GM19240 (cell line): Measurements from ENCODE around the gene OVCA2.

Source experiments
- DNase-seq: peaks from one replicate; pipeline ENCODE4 v3.0.0; 2011; ENCODE audit warnings: low spot score; ENCODE audit not compliant: insufficient read length

Gene OVCA2

DNA sequence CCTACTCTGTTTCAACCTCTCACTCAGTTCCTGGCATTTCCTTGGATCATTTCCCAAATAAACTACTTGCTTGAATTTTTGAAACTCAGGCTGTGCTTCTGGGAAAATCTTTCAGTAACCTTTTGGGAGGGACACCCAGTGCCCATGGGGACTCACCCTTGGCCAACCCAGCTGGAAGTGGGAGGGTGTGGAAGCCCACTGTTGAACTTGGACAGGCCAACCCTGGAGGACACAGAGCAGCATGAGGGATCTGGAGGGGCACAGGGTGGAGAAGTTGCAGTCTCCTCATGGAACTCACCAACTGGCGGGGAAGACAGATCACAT, 27.9 kb upstream of the OVCA2 start:
- no peak for DNase-seq

DNA sequence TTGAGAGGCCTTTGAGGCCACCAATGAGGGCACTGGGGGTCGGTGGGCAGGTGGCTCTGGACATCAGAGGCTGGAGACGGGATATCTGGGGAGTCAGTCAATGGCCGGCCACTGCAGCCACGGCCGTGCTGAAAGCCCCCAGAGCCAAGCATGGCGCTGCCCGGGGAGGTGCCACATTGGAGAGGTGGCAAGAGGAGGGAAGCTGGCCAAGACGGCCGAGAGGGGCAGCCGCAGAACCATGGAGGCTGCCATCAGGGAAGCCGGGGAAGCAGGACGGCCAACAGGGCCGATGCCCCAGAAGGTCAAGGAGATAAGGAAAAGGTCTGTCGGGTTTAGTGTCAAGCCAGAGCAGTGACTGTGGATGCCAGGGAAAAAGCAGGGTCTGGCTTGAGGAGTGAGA, 26.5 kb upstream of the OVCA2 start:
- DNase-seq = no peak

DNA sequence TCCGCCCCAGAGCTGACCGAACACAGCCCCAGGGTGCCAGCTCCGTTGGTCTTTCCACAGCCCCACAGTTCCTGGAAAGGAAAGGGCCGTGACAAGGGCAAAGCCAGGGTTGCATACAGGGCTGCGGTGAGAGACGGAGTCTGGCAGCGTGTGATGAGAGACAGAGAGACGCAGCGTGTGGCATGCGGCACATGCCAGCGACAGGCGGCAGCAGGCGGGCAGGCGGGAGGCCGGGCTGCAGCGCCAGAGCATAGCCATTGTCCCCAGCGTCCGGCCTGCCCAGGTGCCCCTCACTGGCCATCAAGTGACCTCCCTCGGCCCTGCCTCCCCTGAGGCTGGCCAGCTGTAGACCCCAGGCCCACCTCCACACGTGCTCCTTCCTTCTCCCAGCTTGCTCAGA, 25.3 kb upstream of the OVCA2 start:
- no peak for DNase-seq

DNA sequence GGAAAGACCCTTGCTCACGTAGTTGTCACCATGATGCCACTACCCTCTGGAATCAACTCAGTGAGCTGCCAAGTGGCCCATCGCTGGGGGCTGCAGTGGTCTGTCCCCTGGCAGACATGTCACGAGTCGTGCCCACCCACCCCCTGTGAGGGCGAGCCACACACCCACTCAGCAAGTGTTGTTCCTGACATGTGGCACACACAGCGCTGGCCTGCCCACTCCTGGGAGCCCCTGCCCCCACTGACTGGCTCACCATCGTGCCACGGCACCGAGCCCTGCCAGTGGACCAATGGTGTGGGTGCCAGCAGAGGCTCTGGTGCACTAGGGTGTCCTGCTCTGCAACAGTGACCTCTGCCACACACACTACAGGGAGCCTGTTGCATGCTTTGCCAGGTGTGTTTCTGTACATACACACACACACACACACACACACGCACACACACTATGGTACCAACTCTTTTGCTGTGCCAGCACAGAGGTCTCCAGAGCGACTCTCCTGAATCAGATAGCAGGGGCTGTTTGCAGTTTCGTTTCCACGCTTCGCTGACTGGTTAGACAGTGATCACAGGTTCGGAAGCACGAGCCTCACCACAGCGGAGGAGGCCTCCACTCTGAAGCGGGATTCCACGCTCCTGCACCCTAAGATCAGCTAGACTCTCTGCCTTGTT, 24.4 kb upstream of the OVCA2 start:
- peak; percentile 58 for DNase-seq

DNA sequence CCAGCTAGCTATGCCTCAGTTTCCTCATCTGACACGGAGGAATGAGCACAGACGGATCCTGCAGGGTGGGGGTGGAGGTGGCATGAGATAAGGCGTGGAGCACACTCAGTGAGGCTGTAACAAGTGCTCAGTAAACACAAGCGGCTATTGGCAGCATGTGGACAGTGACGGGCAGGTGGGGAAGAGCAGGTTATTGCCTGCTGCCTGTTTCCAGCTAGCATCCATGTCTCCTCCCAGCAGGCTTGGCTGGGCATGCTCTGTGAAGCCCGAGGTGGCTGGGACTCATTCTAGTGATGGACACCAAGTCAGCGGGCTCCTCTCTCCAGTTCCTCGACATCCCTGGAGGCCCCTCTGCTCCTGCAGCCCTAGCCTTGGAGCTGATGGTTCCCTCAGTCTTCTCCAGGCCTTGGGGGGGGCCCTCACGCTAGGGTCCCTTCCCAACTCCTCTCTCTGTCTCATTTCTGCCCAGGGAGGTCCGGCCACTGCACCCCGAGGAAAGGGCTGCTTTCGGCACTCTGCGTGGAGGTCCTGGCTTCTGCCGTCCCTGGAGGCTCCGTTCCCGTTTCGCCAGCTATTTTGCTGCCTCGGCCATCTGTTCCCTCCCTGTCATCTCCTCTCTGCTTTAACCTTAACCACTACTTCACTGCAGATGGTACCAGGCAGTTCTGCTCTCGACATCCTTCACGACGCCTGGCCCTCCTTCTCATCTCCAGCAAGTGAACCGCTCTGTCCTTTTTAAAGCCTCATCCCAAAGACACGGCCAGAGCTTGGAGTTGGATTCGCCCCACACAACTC, 22.9 kb upstream of the OVCA2 start:
- DNase-seq = no peak

DNA sequence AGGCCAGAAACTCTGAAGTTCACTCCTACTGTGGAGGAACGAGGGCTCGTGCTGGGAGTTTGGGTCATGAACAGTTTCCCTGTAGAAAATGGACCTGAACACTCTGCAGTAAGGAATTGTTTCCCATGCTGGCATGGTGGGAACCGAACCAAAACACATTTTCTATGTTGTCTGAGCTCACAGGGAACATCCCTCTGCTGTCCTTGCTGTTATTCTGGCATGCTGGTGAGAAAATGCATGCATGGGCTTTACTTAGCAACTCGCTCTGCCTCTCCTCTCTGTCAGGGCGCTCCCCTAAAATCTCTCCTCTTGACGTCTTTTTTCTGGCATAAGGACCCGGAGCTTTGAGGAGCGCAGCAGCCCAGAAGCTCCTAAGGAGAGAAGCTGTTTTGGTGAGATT, 22.1 kb upstream of the OVCA2 start:
- DNase-seq = no peak

DNA sequence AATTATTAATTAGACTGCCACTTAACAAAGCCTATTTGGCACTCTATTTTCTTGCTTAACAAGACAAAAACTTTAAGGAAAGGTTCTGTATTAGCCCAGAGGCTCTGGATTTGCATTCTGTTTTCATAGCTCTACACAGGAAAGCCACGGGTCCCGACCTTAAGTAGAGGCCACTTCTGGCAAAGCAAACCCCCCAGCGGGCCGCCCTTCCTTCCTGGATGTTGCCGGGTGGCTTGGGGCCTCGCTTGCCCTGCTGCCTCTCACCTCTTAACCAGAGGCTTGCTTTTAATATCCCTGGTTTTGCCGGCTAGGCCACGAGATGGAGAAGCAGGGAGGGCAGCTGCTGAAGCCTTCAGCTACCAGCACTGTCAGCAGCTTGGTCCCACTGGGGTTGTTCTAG, 21.1 kb upstream of the OVCA2 start:
- no peak for DNase-seq

DNA sequence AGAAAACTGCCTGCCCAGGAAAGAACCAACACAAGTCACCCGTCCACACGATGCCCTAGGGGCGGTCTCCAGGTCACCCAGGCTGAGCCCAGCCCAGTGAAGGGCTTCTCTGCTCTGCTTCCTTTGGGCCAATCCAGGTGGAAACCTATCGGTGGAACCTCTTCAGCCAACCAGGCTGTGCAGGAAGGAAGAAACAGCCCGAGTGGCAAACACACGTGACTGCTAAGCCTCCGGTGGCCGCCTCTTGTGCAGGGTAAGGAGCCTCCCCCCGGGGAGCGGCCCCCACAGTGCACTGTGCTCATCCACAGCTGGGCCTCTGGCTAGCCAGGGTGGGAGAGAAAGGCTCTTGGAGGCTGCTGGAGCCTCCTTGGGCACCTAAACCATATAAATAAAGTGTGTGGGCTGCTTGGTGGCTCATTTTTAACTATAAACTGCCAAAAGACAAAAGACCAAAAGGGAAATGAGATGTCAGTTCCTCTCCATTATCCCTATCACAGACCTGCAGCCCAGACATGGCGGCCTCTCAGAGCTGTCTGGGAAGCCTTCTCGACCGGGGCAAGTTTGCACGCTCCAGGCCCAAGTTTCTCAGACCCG, 19.1 kb upstream of the OVCA2 start:
- DNase-seq = no peak

DNA sequence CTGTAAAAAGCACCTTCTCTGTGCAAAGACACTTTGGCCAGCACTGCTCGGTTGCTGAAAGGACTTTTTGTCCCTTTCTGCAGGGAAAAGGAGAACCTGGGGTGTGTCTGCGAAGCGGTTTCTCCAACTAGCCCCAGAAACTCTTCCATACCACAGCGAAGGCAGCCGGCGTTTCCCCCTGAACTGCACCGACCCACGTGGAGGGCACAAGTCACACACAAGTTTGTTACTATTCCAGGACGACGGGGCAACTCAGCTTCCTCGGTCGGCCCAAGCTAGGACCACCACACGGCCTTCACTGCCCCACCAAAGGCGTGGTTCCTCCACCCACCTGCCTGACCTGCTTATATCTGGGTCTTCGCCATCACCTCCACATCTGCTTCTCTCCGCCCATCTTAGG, 18.6 kb upstream of the OVCA2 start:
- no peak for DNase-seq

DNA sequence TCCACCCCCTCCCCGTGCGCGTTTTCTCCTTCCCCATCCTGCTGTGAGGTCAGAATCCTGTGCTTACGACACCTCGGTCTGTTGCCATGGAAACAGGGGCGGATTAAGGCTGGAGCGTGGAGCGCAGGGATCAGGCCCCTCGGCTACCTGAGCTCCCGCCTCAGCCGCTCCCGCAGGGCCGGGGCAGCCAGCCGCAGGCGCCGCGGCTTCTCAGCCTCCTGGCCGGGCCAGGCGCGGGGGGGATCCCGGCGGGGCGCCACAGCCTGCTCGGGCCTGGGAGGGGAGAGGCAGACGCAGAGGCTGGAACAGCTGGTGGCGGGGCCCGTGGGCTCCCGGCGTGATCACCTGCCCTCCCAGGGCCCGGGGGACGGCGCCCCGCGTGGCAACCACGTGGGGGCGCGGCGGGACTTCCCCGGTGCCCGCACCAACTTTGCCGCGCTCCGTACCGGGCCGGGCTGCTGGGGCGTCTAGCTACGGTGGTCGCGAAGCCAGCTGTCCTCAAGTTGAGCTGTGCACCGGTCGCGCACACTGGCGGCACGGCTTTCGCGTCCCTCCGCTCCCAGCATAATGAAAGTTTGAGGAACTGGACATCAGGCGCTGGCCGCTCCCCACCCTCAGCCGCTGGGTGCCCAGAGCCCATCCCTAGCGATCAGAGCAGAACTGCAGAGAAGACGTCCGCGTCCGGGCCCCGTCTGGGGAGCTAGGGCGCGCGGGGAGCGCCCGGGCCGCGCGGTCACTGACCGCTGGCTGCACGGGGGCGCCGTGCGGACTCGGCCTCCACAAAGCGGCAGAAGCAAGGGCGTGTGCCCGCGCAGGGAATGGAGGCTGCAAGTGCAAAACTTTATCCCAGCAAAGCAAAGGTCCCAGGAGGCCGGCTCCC, 17.9 kb upstream of the OVCA2 start:
- no peak for DNase-seq

DNA sequence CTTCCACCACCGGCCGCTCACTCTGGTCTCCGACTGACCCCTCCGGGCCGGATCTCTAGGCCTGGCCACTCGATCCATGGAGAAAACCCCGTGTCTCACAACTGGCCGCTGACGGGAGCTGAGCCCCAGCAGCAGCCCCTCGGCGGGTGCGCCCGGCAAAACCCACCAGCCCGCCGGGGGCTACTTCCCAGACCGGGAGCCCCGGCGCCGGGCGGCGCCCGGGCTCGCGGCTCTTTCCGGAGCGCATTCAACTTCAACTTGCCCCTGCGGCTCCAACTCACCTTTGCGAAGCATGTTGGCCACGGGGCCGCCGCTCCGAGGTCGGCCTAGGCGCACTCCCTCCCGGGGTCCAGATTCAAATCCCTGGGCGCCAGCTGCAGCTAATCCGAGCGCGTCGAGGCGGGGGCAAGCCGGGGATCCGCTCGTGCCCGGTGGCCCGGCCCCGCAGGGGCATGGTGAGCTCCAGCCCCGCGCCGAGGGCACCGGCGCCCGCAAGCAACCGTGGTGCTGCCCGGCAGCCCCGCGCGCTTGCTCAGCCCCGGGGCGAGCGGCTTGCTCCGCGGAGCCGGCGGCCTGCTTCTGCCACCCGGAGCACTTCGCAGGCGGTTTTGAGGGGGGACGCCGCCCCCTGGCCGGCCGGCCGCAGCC, 17.1 kb upstream of the OVCA2 start:
- DNase-seq = no peak

DNA sequence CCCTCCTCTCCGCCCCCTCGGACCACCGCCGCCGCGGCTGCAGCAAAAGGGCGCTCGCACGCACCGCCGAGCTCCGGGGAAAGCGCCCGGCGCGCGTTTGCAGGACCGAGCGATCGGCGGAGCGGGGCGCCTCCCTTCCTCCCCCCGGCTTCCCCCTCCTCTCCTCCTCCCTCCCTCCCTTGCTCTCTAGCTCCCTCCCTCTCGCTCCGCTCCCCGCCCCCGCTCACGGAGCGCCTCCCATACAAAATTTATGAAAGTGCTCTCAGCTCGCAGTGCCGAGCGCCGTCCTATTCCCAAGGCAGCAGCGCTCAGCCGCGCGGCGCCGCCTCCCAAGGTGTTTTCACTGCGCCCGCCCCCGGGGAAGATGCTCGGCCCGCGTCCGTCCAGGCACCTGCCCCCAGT, 16.6 kb upstream of the OVCA2 start, which contains the start of gene RTN4RL1:
RTN4RL1 (minus strand) TSS at position 115 of the 402 bp plus-strand sequence. CDS start 469 bp downstream, outside the sequence.
- DNase-seq = no peak

DNA sequence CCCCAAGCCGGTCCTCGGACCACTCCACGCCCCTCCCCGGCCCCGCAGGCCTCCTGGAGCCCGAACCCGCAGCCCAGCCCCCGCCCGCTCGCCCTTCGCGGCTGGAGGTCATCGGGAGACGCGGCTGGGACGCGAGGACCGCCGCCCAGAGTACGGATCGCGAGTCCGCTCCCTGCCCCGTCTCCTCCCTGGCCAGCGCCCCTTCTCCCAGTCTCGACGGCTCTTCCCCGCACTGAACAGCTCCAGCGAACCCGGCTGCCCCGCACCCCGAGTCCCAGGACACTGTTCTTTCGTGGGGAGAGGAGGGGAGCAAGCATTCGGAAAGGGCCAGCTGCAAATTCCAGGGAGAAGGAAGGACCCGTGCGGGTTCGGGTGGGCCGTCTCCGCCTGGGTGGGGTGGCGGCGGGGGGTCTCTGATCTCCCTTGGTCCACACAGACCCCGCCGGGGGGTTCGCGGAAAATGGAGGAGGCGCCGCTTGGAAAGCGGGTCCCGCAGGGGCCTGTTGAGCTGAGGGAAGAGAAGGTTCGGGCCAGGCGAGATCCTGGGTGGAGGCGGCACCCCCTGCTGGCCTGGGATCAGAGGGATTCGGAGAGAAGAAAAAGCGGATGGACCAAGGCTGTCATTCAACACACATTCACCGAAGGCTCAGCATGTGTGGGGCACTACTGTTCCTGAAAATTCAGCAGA, 16.1 kb upstream of the OVCA2 start:
- no peak for DNase-seq

DNA sequence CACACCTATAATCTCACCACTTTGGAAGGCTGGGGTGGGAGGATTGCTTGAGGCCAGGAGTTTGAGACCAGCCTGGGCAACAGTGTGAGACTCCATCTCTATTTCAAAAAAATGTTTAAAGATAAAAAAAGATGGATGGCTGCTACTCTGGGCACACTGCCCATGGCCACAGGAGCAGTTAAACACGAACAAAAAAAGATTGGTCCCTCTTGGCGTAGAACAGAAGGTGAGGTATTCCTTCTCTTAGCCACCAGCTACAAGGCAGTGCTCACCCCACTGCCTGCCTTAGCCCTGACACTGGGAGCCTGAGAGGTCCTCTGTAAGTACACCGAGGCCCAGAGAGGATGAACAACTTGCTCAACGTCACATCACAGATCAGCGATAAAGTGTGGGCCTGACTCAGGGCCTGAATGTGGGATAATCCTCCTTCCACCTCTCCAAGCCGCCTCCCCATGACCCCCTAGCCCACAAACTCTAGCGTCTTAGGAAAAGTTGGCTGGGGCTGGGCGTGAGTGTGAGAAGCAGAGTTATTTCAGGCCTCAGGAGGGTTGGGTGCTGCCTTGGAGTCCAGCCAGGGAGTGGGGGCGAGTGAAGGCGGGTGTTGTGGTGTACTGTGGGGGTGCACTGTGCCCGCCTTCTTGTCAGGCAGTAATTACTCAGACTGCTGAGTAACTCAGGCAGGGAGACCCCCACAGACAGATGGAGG, 14.1 kb upstream of the OVCA2 start:
- DNase-seq = no peak

DNA sequence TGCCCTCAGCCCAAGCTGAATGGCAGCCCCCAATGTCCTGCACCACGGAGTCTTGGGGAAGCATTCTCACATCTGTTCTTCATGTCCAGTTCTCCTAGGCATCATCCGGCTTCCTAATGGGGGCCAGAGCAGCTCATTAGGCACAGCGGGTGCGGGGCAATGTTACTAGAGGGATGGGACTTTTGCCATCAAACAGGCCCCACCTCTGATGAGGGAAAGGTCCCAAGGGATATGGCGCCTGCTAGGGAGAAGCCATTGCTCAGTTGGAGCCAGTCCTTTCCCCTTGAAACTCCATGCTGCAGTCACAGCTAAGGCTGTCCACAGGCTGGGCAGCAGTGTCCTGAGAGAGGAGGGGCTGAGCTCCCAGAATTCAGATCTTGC, 13.6 kb upstream of the OVCA2 start:
- DNase-seq = no peak

DNA sequence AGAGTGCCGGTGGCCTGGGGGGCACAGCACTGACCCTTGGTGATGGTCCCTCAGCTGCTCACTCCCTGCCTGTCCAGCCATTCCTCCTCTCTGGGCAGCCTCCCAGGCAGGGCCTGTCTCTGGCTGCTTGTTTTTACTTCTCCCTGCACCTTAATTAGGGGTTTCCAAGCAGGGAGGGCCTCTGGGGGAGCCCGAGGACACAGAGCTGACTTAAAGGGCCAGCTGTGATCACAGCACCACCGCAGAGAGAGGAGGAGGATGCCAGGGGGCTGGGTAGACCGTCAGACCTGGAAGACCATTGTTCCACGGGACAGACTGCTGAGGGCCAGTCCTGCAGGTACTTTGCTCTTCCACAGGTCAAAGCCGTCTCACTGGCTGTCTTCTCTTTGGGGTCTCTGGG, 13.1 kb upstream of the OVCA2 start:
- no peak for DNase-seq

DNA sequence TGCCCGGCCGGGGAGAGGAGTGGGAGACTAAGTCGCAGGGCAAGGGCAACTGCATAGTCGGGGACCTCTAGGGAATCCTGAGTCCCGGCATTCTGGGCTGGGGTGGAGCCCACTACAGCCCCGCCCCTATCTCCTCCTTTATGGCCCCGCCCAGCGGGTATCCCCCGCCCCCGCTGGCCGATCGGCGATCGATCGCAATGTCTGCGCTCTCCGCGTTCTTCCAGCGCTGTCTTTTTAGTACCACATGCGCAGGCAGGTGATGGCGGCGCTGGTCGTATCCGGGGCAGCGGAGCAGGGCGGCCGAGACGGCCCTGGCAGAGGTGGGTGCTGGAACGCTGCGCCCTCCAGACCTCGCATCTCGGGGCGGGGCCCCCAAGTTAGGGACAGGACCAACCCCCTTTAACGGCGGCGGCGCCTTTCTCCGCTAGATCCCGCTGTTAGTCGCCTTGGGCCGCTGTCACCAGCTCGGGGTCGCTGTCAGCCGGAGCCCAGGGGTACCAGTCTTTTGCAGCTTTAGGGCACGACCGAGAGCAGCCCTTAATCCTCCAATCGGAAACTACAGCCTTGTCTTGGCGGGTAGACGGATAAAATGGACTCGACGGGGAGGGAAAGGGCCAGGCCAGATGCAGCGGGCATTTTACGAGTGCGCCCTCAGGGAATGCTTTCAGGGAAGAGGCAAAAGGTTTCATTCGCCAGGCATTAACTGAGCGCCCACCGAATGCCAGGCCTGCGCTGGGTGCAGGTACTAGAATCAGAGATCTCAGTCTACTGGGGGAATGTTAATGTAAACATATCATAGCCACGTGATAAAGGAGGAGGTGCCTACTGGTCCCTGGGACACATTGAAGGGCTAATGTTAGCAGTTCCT, 11.7 kb upstream of the OVCA2 start, which contains the start of gene DPH1:
DPH1 (plus strand) TSS at position 243 of the 868 bp plus-strand sequence; CDS start at position 260, 17 bp downstream.
- peak; percentile 95 for DNase-seq

DNA sequence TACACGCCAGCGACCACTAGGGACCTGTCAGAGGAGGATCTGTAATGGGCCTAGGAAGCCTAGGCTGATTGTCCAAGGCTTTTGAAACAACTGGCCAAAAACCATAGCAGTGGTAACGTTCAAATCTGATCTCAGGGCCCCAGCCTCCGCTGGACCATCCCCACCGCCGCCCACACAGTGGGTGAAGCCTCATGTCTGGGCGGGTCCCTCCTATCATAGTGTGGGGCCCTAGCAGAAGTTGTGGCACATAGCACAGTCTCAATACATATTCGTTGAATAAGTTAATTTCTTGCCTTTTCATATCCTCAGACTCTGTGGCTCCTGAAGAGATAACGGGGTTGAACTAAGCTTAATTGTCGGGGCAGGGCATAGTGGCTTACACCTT, 11.1 kb upstream of the OVCA2 start:
- DNase-seq = no peak

DNA sequence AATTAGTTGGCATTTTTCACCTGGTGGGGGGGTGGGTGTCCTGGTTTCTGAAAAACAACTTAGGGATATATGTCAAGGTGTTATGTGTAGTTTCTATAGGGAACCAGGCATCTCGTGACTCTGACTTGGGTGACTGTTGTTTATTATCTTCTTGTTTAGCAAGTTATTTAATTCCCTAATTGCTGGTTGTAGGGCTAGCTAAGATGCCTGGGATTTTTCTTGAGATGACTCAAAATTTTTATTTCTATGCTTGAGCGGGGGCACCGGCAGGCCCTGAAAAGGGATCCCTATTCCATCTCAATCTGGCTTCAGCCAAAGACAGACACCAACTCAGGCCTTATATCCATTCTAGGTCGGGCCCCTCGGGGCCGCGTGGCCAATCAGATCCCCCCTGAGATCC, 8.7 kb upstream of the OVCA2 start:
- DNase-seq = no peak
